ENCODE data around the gene RTRAF.

- TF ChIP-seq POLR2A (IDR thresholded peaks at IDR 0.05) (no peak), CTCF (IDR thresholded peaks at IDR 0.05) (no peak)
These were observed 43.8 kb downstream of the RTRAF start for GRCh38 chr14:52033101-52033642.

Measured in tibial nerve (tissue), 3 donors.